ENCODE results near the gene KMT2D.
A peak's percentile ranks its signal among the peaks of the same experiment; 100 is the strongest.

KMT2D gene

DNA sequence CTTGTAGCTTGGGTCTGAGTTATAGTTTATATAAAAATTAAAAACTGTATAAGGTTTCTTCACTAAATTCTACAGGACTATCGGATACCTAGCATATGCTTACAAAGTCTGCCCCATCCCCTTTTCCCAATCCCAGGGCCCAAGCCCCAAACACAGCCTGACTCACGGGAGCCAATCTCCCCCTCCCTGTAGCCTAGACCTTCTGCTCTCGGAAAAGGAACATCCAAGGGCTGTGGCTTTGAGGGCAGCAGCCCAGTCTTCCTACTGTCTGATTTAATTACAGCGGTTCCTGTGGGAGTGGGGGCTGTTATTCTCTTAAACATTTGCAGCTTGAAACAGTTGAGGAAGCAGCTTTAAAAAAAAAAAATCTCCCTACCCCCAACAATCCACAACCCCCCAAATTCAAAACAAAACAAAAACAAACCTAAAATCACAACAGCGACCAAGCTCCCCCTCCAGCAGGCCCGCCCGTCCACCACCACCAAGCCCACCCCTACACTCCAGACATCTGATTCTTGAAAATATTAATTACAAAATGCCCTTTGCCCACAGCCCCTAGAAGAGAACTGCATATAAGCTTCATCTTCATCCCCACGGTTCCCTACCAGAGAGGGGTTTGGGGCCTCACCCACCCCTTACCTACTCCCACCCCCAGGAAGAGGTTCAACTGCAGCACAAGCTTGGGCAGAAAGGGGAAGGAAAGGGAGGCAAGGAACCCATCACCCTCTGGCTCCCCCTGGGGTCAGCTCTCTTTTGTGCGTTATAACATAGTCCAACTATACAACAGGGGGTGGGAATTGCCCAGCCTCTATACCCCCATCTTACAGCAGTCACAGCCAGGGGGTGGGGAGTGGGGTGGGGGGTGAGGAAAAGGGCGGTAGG is 40.9 kb downstream of the KMT2D start:
- DNase-seq (ENCODE audit: low read depth, low spot score) = no peak

DNA sequence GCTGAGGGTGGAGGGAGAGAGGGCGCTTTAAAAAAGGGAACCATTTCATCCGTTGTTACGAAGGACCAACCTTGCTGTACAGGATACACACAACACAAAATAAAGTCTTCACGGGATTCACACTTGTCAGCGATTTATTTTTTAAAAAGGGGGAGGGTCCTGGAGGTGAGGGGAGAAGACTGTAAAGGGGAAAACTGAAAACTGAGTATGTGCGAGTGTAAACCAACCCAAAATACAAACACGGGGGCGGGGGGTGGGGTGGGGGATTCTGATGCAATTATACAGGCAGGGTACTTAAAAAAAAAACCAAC is 41.5 kb downstream of the KMT2D start:
- DNase-seq (ENCODE audit: low read depth, low spot score) = no peak

DNA sequence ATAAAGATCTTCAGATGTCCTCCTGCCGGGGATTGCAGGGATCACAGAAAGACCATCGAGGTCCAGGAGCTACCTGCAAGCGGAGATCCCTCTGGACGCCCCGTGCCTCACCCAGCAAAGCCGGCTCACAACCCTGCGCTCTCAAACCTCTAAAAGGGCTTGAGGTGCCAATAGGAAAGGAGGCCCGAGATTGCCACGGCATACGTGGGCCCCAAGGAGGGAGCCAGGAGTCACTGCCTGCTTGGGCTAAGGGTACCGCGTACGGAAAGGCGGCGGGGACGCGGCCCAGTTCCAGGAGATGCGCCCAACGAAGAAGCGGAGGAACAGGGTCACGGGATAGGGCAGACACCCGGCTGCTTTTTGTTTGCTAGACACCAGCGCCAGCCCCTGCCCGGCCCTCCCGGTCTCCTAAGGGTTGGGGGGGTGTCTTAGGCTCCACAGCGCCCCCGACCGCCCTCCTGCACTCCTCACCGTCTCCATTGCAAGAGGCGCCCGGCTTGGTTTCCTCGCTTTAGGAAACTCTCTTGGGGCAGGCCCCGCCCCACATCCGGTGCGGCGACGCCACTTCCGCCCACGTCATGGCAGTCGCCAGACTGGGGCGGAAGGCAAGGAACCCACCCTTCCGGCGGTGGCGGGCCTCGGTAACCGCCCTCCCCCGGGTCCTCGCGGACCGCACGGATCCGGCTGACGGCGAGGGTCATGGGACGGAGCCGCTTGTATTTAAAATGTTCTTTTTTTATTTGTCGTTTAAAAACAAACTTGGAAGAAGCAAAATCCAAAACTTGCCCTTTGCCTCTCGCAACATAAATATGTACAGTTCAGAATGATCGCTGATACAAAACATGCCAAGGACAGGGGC is 42.1 kb downstream of the KMT2D start, which contains the start of gene PRKAG1:
Gene PRKAG1 (minus strand): TSS at position 516 of the 859 bp plus-strand sequence. CDS start 36 bp downstream, at position 480.
- DNase-seq (ENCODE audit: low read depth, low spot score) = peak; percentile 95

DNA sequence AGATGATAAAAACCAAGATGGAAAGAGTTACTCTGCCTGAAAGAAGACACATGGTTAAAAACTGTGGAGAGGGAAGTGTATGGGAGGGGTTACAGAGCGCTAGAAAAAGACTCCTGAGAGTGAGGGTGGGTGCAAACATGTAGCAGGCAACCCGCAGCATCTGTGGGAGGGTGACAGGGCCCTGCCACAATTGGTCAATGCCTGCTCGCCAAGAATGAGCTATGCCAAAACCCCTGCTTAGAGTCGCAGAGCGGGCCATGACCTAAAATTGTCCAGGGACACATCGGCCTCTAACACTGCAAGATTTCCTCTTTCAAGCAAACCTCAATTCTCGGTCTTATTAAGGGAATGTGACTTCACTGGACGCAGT is 42.7 kb downstream of the KMT2D start:
- DNase-seq (ENCODE audit: low read depth, low spot score) = no peak

DNA sequence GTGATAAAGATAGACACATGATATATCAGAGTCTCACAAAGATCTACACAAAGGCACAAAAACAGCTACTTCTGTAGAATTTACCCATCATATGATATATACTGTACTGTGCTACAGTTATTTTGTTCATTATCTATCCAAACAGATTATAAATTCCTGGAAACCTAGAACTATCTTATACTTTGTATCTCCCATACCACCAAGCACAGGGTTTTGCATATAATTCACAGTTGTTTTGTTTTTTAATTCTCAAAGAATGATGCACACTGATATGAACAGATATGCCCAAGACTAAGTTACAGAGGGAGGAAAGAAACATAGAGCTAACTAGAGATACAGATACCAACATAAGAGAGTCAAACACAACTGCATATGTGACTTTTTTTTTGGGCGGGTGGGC is 45.4 kb downstream of the KMT2D start:
- no peak for DNase-seq (ENCODE audit: low read depth, low spot score)

DNA sequence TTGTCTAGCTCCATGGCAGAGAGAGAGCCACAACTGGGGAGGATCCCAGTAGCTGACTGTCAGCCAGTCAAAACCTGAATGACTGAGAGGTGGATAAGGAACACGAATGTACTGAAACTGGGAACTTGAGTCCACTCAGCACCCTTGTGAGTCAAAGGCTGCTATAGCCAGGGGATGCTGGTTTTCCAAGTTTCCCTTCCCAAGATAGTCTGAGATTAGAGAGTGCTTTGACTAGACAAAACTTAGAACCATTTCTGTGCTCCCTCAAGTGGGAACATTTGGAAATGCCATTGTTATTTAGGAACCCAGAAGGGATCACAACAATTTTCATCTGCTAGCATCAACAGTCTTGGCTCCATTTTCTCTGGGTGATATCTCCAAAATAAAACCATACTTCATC is 46.0 kb downstream of the KMT2D start:
- no peak for DNase-seq (ENCODE audit: low read depth, low spot score)

DNA sequence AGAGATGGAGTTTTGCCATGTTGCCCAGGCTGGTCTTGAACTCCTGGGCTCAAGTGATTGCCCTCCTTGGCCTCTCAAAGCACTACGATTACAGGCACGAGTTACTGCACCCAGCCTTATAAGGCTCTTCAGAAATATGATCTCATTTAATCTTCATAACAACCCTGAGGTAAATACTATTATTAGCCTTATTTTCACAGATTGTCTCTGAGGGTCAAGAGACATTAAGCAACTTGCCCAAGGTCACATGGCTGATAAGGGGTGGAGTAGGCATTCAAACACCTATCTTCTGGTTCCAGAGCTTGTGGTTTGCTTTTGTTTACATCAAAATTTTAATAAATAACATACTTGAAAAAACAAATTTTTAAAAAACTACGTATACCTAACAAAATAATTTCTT is 47.2 kb downstream of the KMT2D start:
- DNase-seq (ENCODE audit: low read depth, low spot score) = no peak

DNA sequence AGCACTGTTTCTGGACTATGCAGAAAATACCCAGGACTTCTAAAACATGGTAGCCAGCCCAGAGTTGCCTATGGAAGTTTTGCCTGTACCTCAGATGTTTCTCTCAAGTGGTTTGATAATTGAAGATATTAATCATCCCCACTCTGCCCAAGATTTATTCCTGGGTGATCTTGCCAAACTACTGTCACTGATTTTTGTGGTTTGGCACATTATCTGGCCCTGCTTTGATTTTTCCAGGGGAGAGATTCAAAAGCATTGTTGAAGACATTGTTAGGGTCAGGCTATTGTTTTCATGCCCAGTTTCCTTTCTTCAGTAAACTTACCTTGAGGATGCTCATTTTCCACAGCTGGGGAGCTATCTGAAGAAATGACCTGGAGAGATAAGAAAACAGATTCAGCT is 47.9 kb downstream of the KMT2D start:
- no peak for DNase-seq (ENCODE audit: low read depth, low spot score)

Measured in smooth muscle cell of the brain vasculature (primary cell).